ENCODE measurements around the gene CRYBA1. TPM values are rescaled to one million over a fixed set of nuclear protein-coding genes. Genes with fewer than 3 reads are reported as not detected.
"Not testable (repeated sequence)": the region's sequence is repeated elsewhere in the genome, so short reads cannot be mapped to it uniquely, and the experiment has no call there.

Gene CRYBA1
- total RNA-seq, 2 donors from 2014 or later, result not detected

GRCh38 chr17:29257756-29258155 is 11.1 kb downstream of the CRYBA1 start:
- DNase-seq (ENCODE audit: low spot score), result no peak
- intact Hi-C loops (cut with DNase I), result no loop called here

GRCh38 chr17:29263916-29264315 is 17.3 kb downstream of the CRYBA1 start:
- DNase-seq (ENCODE audit: low spot score), result no peak
- intact Hi-C loops (cut with DNase I), result no loop called here

- intact Hi-C loops (cut with DNase I); DNase-seq (ENCODE audit: low spot score): not testable (repeated sequence)
Observed at GRCh38 chr17:29271980-29272379, 25.3 kb downstream of the CRYBA1 start.

- intact Hi-C loops (cut with DNase I), result no loop called here
- no peak for DNase-seq (ENCODE audit: low spot score)
Observed at GRCh38 chr17:29273924-29274323, 27.3 kb downstream of the CRYBA1 start.

- intact Hi-C loops (cut with DNase I), result no loop called here
- no peak for DNase-seq (ENCODE audit: low spot score)
Observed at GRCh38 chr17:29278692-29279091, 32.0 kb downstream of the CRYBA1 start.

- intact Hi-C loops (cut with DNase I), result no loop called here
Observed at GRCh38 chr17:29279397-29280070, 32.9 kb downstream of the CRYBA1 start.

GRCh38 chr17:29283496-29283895 is 36.8 kb downstream of the CRYBA1 start:
- intact Hi-C loops (cut with DNase I), result no loop called here
- no peak for DNase-seq (ENCODE audit: low spot score)

More at GRCh38 chr17:29279397-29280070, 32.9 kb downstream of the CRYBA1 start:
- no peak for DNase-seq (ENCODE audit: low spot score)

GRCh38 chr17:29283961-29284360 is 37.3 kb downstream of the CRYBA1 start:
- intact Hi-C loops (cut with DNase I), result no loop called here
- no peak for DNase-seq (ENCODE audit: low spot score)

GRCh38 chr17:29289852-29290251 is 43.2 kb downstream of the CRYBA1 start:
- no peak for DNase-seq (ENCODE audit: low spot score)
- intact Hi-C loops (cut with DNase I), result loop anchor here (5.0 to 10.0 kb wide), 2 partner anchors 135 to 143 kb away; no protein-coding TSS in a partner anchor

- DNase-seq (ENCODE audit: low spot score), result no peak
- intact Hi-C loops (cut with DNase I), result loop anchor here (5.0 to 10.0 kb wide), 2 partner anchors 136 to 144 kb away; no protein-coding TSS in a partner anchor
Observed at GRCh38 chr17:29291163-29291752, 44.6 kb downstream of the CRYBA1 start.

- DNase-seq (ENCODE audit: low spot score), result peak; percentile 90
- intact Hi-C loops (cut with DNase I), result loop anchor here (5.0 to 10.0 kb wide), 2 partner anchors 138 to 145 kb away; no protein-coding TSS in a partner anchor
Observed at GRCh38 chr17:29292071-29292991, 45.7 kb downstream of the CRYBA1 start.

GRCh38 chr17:29292992-29293889 is 46.6 kb downstream of the CRYBA1 start:
- DNase-seq (ENCODE audit: low spot score), result peak; percentile 90
- intact Hi-C loops (cut with DNase I), result loop anchor here (5.0 to 10.0 kb wide), 2 partner anchors 138 to 146 kb away; no protein-coding TSS in a partner anchor

GRCh38 chr17:29293890-29294579 is 47.4 kb downstream of the CRYBA1 start, which contains the start of gene NUFIP2:
Gene NUFIP2 (minus strand): TSS chr17:29294148. CDS start chr17:29294059, 89 bp downstream.
- intact Hi-C loops (cut with DNase I), result loop anchor here (5.0 to 10.0 kb wide), 2 partner anchors 139 to 147 kb away; no protein-coding TSS in a partner anchor
- peak; percentile 100 for DNase-seq (ENCODE audit: low spot score)

- no peak for DNase-seq (ENCODE audit: low spot score)
- intact Hi-C loops (cut with DNase I), result loop anchor here (5.0 to 10.0 kb wide), 2 partner anchors 140 to 147 kb away; no protein-coding TSS in a partner anchor
Observed at GRCh38 chr17:29294580-29294900, 47.9 kb downstream of the CRYBA1 start.

- intact Hi-C loops (cut with DNase I), result loop anchor here in 1 of 2 donors (10.0 kb wide), 1 partner anchor 141 kb away; no protein-coding TSS in a partner anchor
- DNase-seq (ENCODE audit: low spot score), result no peak
Observed at GRCh38 chr17:29295420-29295819, 48.8 kb downstream of the CRYBA1 start.

GRCh38 chr17:29299031-29299430 is 52.4 kb downstream of the CRYBA1 start:
- intact Hi-C loops (cut with DNase I), result loop anchor here in 1 of 2 donors (10.0 kb wide), 1 partner anchor 144 kb away; no protein-coding TSS in a partner anchor
- DNase-seq (ENCODE audit: low spot score), result no peak

GRCh38 chr17:29303386-29303785 is 56.7 kb downstream of the CRYBA1 start:
- intact Hi-C loops (cut with DNase I), result loop anchor here in 1 of 2 donors (5.0 kb wide), 1 partner anchor 296 kb away; the partner anchor contains the start of gene SEZ6
- DNase-seq (ENCODE audit: low spot score), result no peak
